HFFc6 (cell line): ENCODE data around the gene HAUS7. TPM values are rescaled to one million over a fixed set of nuclear protein-coding genes. Genes with fewer than 3 reads are reported as not detected.

ENCODE experiments used
- DNase-seq: peaks from one replicate; pipeline ENCODE4 v3.0.0-alpha.2; 2018
- H3K27ac Mint-ChIP-seq: 2 replicates; pipeline ENCODE4 v1.8.0; 2020; ENCODE audit warnings: mild to moderate bottlenecking, mixed read lengths
- H3K27me3 Mint-ChIP-seq: 2 replicates; pipeline ENCODE4 v1.8.0; 2021; ENCODE audit warnings: mild to moderate bottlenecking, moderate library complexity, mixed read lengths; ENCODE audit not compliant: insufficient read depth
- H3K36me3 Mint-ChIP-seq: 2 replicates; pipeline ENCODE4 v1.8.0; 2021; ENCODE audit warnings: low read depth, mixed read lengths
- H3K4me1 Mint-ChIP-seq: 2 replicates; pipeline ENCODE4 v1.8.0; 2020; ENCODE audit warnings: low read depth, mixed read lengths
- H3K4me3 Mint-ChIP-seq: 2 replicates; pipeline ENCODE4 v1.8.0; 2020; ENCODE audit warnings: mild to moderate bottlenecking, moderate library complexity, mixed read lengths
- H3K9me3 Mint-ChIP-seq: 2 replicates; pipeline ENCODE4 v1.8.0; 2020; ENCODE audit warnings: mild to moderate bottlenecking, mixed read lengths
- CTCF ChIP-seq: fragments of 200-600 bp; sonication (generic); IDR thresholded peaks from 2 replicates; pipeline ENCODE4 v1.5.0; 2021; ENCODE audit warnings: antibody characterized with exemption, mild to moderate bottlenecking
- total RNA-seq, 6 experiments: library from RNA; stranded (reverse); fragmentation: NEBNext Ultra II Directional; extraction: Animal tissue kit (Norgen Biotek cat#: 25700); gene quantifications; 2 replicates in 1 of 6; 3 replicates in 5 of 6; pipeline ENCODE4 v1.2.3, GENCODE V29; 2021

Gene HAUS7
- total RNA-seq, 6 experiments from 2014 or later = 20.3 to 32.0 (median 28.2) TPM

DNA sequence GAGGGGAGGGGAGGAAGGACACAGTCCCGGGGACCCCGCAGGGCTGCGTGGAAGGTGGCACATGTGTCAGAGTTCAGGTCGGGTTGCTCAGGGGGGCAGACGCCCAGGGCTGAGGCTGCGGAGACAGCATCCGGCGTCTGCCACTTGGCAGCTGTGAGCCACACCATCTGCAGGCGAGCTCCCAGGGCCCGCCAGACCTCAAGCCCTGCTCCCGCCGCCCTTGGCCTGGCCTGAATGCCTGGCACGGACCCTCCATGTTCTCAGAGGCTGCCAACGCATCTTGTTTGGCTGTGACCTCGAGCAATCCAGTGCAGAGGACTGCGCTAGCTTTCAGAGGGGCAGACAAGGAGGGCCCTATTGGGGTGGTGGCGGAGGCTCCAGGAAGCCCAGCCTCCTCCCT lies 29.5 kb upstream of the HAUS7 start:
- H3K4me3 Mint-ChIP-seq = no peak overlapping the region
- H3K9me3 Mint-ChIP-seq = no peaks in the 10 kb centered on the region
- DNase-seq = no peak
- H3K36me3 Mint-ChIP-seq = no peaks in the 10 kb centered on the region; the same call in 1 of the 2 replicates
- H3K4me1 Mint-ChIP-seq = peaks cover 5% of the 10 kb centered on the region; the same call in 1 of the 2 replicates
- H3K27me3 Mint-ChIP-seq = peaks cover 2% of the 10 kb centered on the region; the same call in 1 of the 2 replicates
- no peak overlapping the region for H3K27ac Mint-ChIP-seq
- TF ChIP-seq CTCF = no peak

- Mint-ChIP-seq H3K36me3 (no peaks in the 10 kb centered on the region; the same call in 1 of the 2 replicates), H3K9me3 (no peaks in the 10 kb centered on the region), H3K27ac (no peak overlapping the region), H3K27me3 (peaks cover 2% of the 10 kb centered on the region; the same call in 1 of the 2 replicates), H3K4me1 (peaks cover 7% of the 10 kb centered on the region), H3K4me3 (no peak overlapping the region)
- no peak for DNase-seq
- TF ChIP-seq CTCF = no peak
These were observed 29.0 kb upstream of the HAUS7 start for GRCh38 chrX:153499341-153499740.

- DNase-seq = no peak
- Mint-ChIP-seq H3K4me3 (no peak overlapping the region), H3K9me3 (no peaks in the 10 kb centered on the region), H3K27ac (no peak overlapping the region), H3K36me3 (no peaks in the 10 kb centered on the region; the same call in 1 of the 2 replicates), H3K4me1 (peaks cover 15% of the 10 kb centered on the region), H3K27me3 (peaks cover 2% of the 10 kb centered on the region; the same call in 1 of the 2 replicates)
- no peak for TF ChIP-seq CTCF
These were observed 28.1 kb upstream of the HAUS7 start for GRCh38 chrX:153498453-153498852.

DNA sequence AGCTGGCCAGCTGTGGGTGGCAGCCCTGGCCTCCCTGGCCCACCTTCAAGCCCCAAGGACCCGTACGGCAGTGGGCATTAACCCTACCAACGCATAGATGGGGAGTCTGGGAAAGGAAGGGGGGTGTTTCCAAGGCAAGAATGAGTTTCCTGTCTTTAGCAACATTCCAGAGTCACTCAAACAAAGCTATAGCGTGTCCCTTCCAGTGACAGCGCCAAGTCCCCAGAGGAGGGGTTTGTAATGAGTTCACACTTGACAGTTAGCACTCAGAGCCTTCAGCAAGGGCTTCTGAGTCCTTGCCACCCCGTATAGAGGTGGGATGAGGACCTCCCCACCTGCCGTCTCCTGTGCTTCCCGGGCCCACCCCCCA lies 26.2 kb upstream of the HAUS7 start:
- Mint-ChIP-seq H3K27ac (no peak overlapping the region), H3K36me3 (no peaks in the 10 kb centered on the region; the same call in 1 of the 2 replicates), H3K4me1 (peaks cover 16% of the 10 kb centered on the region), H3K27me3 (peaks cover 2% of the 10 kb centered on the region; the same call in 1 of the 2 replicates), H3K9me3 (no peaks in the 10 kb centered on the region), H3K4me3 (peak overlapping the region; percentile 98)
- no peak for DNase-seq
- 0 out of 2 replicates have a peak, but pooled peaks have one; percentile 16 for TF ChIP-seq CTCF

DNA sequence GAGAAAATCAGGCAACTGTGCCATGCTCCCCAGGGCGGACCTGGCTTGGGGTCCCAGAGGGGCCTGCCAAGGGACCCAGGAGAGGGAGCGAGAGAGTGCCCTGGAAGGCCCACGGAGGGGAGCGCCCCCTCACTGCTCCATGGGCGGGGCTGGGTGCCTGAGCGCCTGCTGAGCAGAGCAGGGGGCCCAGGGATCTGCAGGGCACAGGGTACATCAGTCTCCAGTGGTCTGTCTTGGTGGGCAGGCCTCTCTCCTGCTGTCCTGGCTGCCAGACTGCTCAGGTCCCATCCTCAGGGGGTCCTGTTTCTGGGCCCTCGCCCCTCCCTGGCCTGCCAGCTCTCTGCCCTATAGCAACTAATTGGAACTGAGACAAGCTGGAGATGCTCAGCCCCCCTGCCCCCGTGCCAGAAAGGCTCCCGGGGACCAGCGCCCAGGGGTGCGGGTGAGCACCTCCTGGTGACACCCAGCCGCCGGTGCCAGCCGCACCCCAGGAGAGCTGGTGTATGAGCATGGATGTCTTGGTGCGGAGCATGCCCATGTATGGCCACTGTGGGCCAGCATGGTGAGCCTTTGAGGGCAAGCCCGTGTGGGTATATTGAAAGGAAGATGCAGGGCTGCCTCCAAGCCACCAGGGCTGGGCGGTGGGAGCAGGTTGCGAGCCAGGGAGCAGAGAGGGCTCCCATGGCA lies 25.7 kb upstream of the HAUS7 start:
- TF ChIP-seq CTCF = peak; percentile 34
- H3K4me1 Mint-ChIP-seq = peaks cover 16% of the 10 kb centered on the region
- H3K27ac Mint-ChIP-seq = peak overlapping the region; percentile 90; the same call in 1 of the 2 replicates
- H3K36me3 Mint-ChIP-seq = no peaks in the 10 kb centered on the region; the same call in 1 of the 2 replicates
- H3K9me3 Mint-ChIP-seq = no peaks in the 10 kb centered on the region
- peak overlapping the region; percentile 98 for H3K4me3 Mint-ChIP-seq
- no peak for DNase-seq
- peaks cover 2% of the 10 kb centered on the region; the same call in 1 of the 2 replicates for H3K27me3 Mint-ChIP-seq
